GM04504 (cell line): ENCODE measurements around the gene KCNIP1.
A peak's percentile ranks its signal among the peaks of the same experiment; 100 is the strongest.
"Not testable (repeated sequence)": the region's sequence is repeated elsewhere in the genome, so short reads cannot be mapped to it uniquely, and the experiment has no call there.

Source experiments
- DNase-seq: peaks from one replicate; pipeline ENCODE4 v3.0.0-alpha.2; 2012; ENCODE audit warnings: low read depth

The KCNIP1 gene

DNA sequence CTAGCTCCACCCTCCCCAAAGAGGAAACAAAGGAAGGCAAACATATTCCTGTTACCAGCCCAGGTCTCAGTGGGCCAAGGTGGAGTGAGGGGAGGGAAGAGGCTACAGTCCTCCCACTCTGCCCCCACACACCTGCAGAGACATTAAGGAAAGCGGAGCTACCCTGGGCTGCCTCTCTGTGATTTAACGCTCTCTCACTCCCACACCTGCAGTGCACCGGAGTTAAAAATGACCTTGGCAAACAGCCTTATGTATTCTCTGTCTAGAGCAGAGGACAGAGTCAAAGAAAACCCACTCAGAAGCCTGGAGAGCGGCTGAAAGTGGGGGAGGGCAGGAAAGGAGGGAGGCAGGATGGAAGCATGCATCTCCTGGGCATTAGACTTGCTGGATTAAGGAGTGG lies 32.7 kb downstream of the KCNIP1 start:
- DNase-seq, result no peak

- DNase-seq, result no peak
Observed at GRCh38 chr5:170537451-170538095, 33.8 kb downstream of the KCNIP1 start.

- DNase-seq, result no peak
Observed at GRCh38 chr5:170538096-170538465, 34.3 kb downstream of the KCNIP1 start.

- no peak for DNase-seq
Observed at GRCh38 chr5:170538696-170539586, 35.1 kb downstream of the KCNIP1 start.

GRCh38 chr5:170540271-170540670 lies 36.5 kb downstream of the KCNIP1 start:
- DNase-seq, result no peak

DNA sequence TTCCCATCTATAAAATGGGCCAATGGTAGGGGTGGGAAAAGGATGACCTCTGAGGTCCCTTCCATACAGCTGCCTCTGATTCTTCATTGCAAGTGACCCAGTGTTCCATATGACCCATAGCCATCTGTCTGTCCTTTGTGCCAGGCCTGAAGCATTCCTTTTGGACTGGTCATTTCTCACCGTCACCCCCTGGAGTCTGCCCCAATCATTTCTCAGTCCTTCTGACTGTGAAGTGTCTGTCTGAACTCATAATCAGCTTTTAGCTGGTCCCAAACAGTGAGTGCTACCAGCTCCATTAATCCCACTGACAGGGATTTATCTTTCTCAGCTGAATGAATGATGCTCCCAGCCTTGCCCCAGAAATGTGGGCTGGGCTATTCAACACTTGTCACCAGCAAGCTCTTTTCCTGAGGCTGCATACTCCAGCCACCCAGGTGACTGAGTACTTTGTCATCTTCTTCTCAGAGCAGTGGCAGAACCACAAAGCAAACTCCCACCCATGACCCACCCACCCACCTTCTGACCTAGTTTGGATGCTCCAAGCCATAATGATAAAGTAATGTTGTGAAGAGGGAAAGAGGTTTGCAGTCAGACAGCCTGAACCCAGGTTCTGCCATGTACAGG lies 37.4 kb downstream of the KCNIP1 start:
- DNase-seq, result no peak

- no peak for DNase-seq
Observed at GRCh38 chr5:170542691-170543293, 39.0 kb downstream of the KCNIP1 start.

- no peak for DNase-seq
Observed at GRCh38 chr5:170545313-170545712, 41.5 kb downstream of the KCNIP1 start.

- DNase-seq, result no peak
Observed at GRCh38 chr5:170545811-170546210, 42.0 kb downstream of the KCNIP1 start.

- DNase-seq, result no peak
Observed at GRCh38 chr5:170546282-170546681, 42.5 kb downstream of the KCNIP1 start.

- not testable (repeated sequence) for DNase-seq
Observed at GRCh38 chr5:170550382-170550781, 46.6 kb downstream of the KCNIP1 start.

- DNase-seq, result no peak
Observed at GRCh38 chr5:170551076-170551475, 47.3 kb downstream of the KCNIP1 start.

DNA sequence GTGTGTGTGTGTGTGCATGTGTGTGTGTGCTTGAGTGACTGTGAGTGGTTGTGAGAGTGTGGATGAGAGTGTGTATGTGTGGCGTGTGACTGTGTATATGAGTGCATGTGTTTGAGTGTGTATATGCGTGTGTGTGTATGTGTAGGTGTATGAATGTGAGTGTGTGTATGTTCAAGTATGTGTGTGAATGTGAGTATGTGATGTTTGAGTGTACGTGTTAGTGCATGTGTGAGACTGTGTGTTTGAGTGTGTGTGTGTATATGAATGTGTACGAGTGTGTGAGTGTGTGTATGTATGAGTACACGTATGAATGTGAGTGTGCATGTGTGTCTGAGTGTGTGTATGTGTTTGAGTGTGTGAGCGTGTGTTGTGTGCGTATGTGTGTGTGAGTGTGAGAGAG lies 47.8 kb downstream of the KCNIP1 start:
- no peak for DNase-seq

- peak; percentile 17 for DNase-seq
Observed at GRCh38 chr5:170552621-170553115, 48.8 kb downstream of the KCNIP1 start.

DNA sequence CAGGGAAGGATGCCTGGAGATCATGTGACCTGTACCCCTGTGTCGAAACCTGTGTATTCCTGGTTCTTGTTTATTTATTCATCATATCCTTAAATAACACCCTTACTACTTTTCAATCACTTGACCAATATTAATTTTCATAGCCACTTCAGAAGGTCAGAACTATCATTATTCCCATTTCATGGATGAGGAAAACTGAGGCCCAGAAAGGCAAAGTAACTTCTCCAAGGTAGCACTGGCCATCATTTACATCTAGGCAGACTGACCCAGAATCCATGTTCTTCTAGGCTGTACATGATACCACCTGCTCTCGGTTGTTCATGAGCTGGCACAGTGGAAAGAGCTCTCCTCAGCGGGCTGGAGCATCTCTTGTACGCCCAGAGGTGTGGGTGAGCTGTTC lies 49.4 kb downstream of the KCNIP1 start:
- DNase-seq, result no peak

GRCh38 chr5:170554521-170555267 lies 50.9 kb downstream of the KCNIP1 start:
- DNase-seq, result no peak

- DNase-seq, result no peak
Observed at GRCh38 chr5:170557314-170557713, 53.5 kb downstream of the KCNIP1 start.

GRCh38 chr5:170559296-170559695 lies 55.5 kb downstream of the KCNIP1 start:
- no peak for DNase-seq

DNA sequence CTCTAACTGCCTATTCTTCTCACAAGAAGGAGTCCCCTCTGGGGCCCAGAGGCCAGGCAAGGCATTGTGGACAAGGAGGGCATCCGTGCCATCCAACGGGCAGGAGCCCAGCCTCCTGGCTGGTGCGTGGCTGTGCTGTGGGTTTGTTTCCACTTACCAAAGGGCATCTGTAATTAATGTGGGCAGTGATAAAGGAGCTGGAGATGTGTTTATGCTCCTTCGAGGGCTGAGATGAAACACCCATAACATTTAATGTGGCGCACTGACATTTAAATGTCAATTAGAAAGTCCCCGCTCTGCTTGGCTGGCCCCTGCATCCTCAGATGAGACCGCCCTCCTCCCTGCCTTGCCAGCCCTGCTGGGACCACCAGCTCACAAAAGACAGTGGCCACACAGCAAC lies 57.1 kb downstream of the KCNIP1 start:
- no peak for DNase-seq

- DNase-seq, result no peak
Observed at GRCh38 chr5:170562166-170562874, 58.5 kb downstream of the KCNIP1 start.

GRCh38 chr5:170562875-170563228 lies 59.0 kb downstream of the KCNIP1 start:
- DNase-seq, result no peak
